ENCODE data around the gene CCDC3.

DNA sequence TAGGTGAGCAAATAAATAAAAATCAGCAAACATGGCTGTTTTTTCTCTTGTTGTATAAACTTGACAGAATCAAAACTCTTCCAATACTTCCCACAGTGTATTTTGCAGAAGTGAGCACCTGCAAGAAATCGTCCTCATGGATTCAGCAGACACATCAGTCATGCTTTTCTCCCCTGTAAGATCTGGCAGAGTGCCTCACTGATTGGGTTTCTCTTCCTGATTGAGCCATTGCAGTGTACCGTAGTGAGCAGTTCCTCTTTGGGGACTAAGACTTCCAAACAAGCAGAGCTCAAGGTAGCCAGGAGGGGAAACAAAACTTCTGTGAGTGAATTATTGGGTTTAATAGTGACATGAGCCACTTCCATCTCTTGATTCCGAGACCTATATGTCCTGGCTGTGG lies 2.2 kb upstream of the CCDC3 start:
- TF ChIP-seq SIN3A (IDR thresholded peaks at IDR 0.05; ENCODE audit: borderline replicate concordance, insufficient read depth, low read depth, low read length): no peak
- no peak for TF ChIP-seq TCF7L2 (IDR thresholded peaks at IDR 0.05; ENCODE audit: low read depth, low read length)
- TF ChIP-seq, protein P1, sequence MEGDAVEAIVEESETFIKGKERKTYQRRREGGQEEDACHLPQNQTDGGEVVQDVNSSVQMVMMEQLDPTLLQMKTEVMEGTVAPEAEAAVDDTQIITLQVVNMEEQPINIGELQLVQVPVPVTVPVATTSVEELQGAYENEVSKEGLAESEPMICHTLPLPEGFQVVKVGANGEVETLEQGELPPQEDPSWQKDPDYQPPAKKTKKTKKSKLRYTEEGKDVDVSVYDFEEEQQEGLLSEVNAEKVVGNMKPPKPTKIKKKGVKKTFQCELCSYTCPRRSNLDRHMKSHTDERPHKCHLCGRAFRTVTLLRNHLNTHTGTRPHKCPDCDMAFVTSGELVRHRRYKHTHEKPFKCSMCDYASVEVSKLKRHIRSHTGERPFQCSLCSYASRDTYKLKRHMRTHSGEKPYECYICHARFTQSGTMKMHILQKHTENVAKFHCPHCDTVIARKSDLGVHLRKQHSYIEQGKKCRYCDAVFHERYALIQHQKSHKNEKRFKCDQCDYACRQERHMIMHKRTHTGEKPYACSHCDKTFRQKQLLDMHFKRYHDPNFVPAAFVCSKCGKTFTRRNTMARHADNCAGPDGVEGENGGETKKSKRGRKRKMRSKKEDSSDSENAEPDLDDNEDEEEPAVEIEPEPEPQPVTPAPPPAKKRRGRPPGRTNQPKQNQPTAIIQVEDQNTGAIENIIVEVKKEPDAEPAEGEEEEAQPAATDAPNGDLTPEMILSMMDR (IDR thresholded peaks at IDR 0.05): no peak
- no peak for TF ChIP-seq POLR2AphosphoS5 (IDR thresholded peaks at IDR 0.05; ENCODE audit: low read depth, low read length)
- no peak for TF ChIP-seq REST (IDR thresholded peaks at IDR 0.05; ENCODE audit: insufficient read depth in 1 of 2, low read depth in 2 of 2, low read length in 1 of 2)

All from Panc1 (cell line).